ENCODE data around the gene KIRREL3. TPM values are rescaled to one million over a fixed set of nuclear protein-coding genes. Genes with fewer than 3 reads are reported as not detected.

KIRREL3 gene
- total and polyA plus RNA-seq, 2 of the 4 experiments (the other 2 are of a cell fraction), result 10.9 to 15.9 TPM

DNA sequence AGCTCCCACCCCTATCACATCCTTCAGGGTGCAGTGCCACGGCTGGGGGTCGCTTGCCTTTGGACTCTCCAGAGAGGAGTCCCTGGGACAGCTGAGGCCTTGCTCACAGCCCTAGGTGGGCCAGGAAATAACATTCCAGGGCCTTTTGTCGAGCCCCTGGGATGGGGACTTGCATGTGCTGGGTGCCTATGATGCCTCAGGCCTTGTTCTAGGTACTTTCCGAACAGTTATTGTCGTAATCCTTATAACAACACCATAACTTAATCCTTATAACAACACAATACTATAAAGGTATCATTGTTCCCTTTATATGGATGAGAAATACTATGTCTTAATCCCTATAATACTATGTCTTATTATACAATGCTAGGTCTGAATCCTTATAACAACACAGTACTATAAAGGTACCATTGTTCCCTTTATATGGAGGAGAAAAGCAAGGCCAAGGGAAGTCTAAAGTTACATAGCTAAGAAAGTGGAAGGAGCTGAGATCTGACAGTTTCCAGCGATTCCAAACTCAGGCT lies 408.5 kb downstream of the KIRREL3 start:
- H3K9me3 ChIP-seq (ENCODE audit: control insufficient read depth, insufficient read depth, low read length), result no peaks in the 10 kb centered on the region
- no peak overlapping the region for H2BK5ac ChIP-seq (ENCODE audit: low read depth, low read length, poor library complexity, severe bottlenecking)
- ATAC-seq (ENCODE audit: low read depth) (no peak), DNase-seq (no peak)
- no peak overlapping the region for H2BK15ac ChIP-seq (ENCODE audit: low read depth, low read length)
- no peak overlapping the region for H2AK5ac ChIP-seq (ENCODE audit: low read depth, low read length)
- CTCF ChIA-PET, result interaction anchor here (0.9 kb wide), 1 partner anchor 16 kb away, joined by 4 read pairs; no protein-coding TSS in a partner anchor
- in situ Hi-C loops (cut with MboI; ENCODE audit: low sequenced_read_pairs) (no loop called here), intact Hi-C loops (cut with micrococcal nuclease) (no loop called here), dilution Hi-C loops (cut with HindIII; ENCODE audit: low sequenced_read_pairs, unreplicated experiment) (no loop called here)
- H4K20me1 ChIP-seq (ENCODE audit: insufficient read depth, low read length), result no peaks in the 10 kb centered on the region
- H2AK9ac ChIP-seq (replicated peaks; ENCODE audit: low read depth, low read length, poor library complexity), result no peak overlapping the region
- H3K56ac ChIP-seq (ENCODE audit: extremely low read depth, insufficient read depth, low read length), result no peak overlapping the region
- no peak overlapping the region for H3K4ac ChIP-seq (ENCODE audit: low read depth, low read length)
- H2AFZ ChIP-seq (replicated peaks; ENCODE audit: low read length, poor library complexity), result no peak overlapping the region
- no peak overlapping the region for H3K4me3 ChIP-seq (ENCODE audit: insufficient read depth, low read depth, low read length)
- H3K4me2 ChIP-seq (ENCODE audit: low read depth, low read length), result no peak overlapping the region
- POLR2A ChIA-PET (ENCODE audit: unreplicated experiment), result no interaction called here
- H3K14ac ChIP-seq (replicated peaks; ENCODE audit: low read depth, low read length), result no peak overlapping the region
- H3K36me3 ChIP-seq (ENCODE audit: control insufficient read depth, insufficient read depth, low read length), result no peaks in the 10 kb centered on the region
- H4K8ac ChIP-seq (ENCODE audit: low read depth in 2 of 2, low read length in 2 of 2), result no peak overlapping the region; a peak in 1 of 4 replicates
- H2BK20ac ChIP-seq (ENCODE audit: low read depth, low read length), result no peak overlapping the region
- H3K79me1 ChIP-seq (ENCODE audit: low read depth in 1 of 2, low read length in 2 of 2), result peaks cover 0 to 2% of the 10 kb centered on the region in 2 experiments; a peak in 1 of 4 replicates
- H3K27me3 ChIP-seq (ENCODE audit: control insufficient read depth, insufficient read depth, low read length), result no peaks in the 10 kb centered on the region
- BruUV-seq (replicated peaks), result no TSS peak
- H3K23ac ChIP-seq (ENCODE audit: low read depth, low read length), result no peak overlapping the region
- no peak overlapping the region for H2BK120ac ChIP-seq (ENCODE audit: low read depth, low read length)
- no peak overlapping the region for H3K27ac ChIP-seq (ENCODE audit: insufficient read depth, low read length)
- no peak overlapping the region for H3K9ac ChIP-seq (ENCODE audit: low read depth, low read length)
- H3K18ac ChIP-seq (ENCODE audit: low read depth, low read length), result no peak overlapping the region
- H3K4me1 ChIP-seq (ENCODE audit: control insufficient read depth, insufficient read depth, low read length), result peaks cover 4% of the 10 kb centered on the region; the same call in 1 of the 2 replicates
- TF ChIP-seq, protein P1, sequence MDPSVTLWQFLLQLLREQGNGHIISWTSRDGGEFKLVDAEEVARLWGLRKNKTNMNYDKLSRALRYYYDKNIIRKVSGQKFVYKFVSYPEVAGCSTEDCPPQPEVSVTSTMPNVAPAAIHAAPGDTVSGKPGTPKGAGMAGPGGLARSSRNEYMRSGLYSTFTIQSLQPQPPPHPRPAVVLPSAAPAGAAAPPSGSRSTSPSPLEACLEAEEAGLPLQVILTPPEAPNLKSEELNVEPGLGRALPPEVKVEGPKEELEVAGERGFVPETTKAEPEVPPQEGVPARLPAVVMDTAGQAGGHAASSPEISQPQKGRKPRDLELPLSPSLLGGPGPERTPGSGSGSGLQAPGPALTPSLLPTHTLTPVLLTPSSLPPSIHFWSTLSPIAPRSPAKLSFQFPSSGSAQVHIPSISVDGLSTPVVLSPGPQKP (IDR thresholded peaks at IDR 0.05; ENCODE audit: borderline replicate concordance, low read depth, low read length), result no peak
- TF ChIP-seq MAZ (IDR thresholded peaks at IDR 0.05; ENCODE audit: borderline replicate concordance, low read depth, low read length), result no peak
- WGBS, 2 experiments (ENCODE audit: extremely low coverage in 2 of 2, insufficient read length in 1 of 2), result no CpG with 5 or more reads among the region's 6 CpGs
- H4K91ac ChIP-seq (ENCODE audit: insufficient read depth, low read depth, low read length), result no peak overlapping the region
- no peak overlapping the region for H4K5ac ChIP-seq (ENCODE audit: low read depth, low read length)
- 0 out of 2 replicates have a peak, but pooled peaks cover 7% of the 10 kb centered on the region for H3K9me1 ChIP-seq (ENCODE audit: insufficient read depth, low read length)

All from IMR-90 (cell line).